ENCODE measurements around the gene MAGI2.

MAGI2 gene

DNA sequence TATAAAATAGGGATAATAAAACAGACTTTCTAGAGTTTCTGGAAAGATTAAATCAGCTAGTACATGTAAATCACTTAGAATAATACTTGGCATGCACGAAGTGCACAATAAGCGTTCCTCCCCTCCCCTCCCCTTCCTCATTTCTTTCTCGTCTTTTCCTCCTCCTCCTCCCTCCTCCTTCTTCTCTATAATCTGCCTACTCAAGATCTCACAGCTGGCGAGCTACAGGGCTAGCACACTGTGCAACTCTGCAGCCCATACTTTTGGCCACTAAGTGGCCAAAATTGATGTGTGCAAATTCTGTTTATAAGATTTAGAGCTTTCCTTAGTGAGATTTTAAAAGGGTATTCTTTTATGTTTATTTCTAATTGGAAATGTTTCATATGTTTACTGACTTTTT, 1089.6 kb downstream of the MAGI2 start:
- H3K27ac ChIP-seq (ENCODE audit: low read length), result no peak overlapping the region
- H3K36me3 ChIP-seq (ENCODE audit: control insufficient read depth, low read depth, low read length), result no peaks in the 10 kb centered on the region
- H3K4me1 ChIP-seq (ENCODE audit: control insufficient read depth, low read depth, low read length), result no peaks in the 10 kb centered on the region
- H3K9me3 ChIP-seq (ENCODE audit: control insufficient read depth, low read depth, low read length), result no peaks in the 10 kb centered on the region
- H3K27me3 ChIP-seq (ENCODE audit: control insufficient read depth, insufficient read depth, low read length), result no peaks in the 10 kb centered on the region
- no peak overlapping the region for H3K4me3 ChIP-seq (ENCODE audit: low read length)
- no peak overlapping the region for H3K9ac ChIP-seq (ENCODE audit: low read length)

DNA sequence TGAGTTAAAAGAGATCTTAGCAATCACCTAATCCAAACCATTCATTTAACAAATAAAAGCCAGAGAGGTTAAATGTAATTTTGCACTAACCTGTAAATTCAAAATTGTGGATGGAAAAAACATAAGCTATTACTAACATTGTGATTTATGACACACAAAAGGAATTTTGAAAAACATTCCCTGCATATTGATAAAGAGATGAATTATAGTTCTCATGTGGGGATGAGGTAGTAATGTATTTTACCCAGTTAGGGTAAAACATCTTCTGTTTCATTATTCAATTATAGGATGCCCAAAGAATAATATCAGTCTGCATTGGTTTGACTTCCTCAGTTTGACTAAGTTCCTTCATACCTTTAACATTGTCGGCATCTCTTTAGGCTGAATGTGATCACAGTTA, 1093.6 kb downstream of the MAGI2 start:
- no peak overlapping the region for H3K27ac ChIP-seq (ENCODE audit: low read length)
- H3K4me3 ChIP-seq (ENCODE audit: low read length), result no peak overlapping the region
- H3K9ac ChIP-seq (ENCODE audit: low read length), result no peak overlapping the region
- H3K4me1 ChIP-seq (ENCODE audit: control insufficient read depth, low read depth, low read length), result no peaks in the 10 kb centered on the region
- H3K27me3 ChIP-seq (ENCODE audit: control insufficient read depth, insufficient read depth, low read length), result no peaks in the 10 kb centered on the region
- no peaks in the 10 kb centered on the region for H3K36me3 ChIP-seq (ENCODE audit: control insufficient read depth, low read depth, low read length)
- H3K9me3 ChIP-seq (ENCODE audit: control insufficient read depth, low read depth, low read length), result no peaks in the 10 kb centered on the region

DNA sequence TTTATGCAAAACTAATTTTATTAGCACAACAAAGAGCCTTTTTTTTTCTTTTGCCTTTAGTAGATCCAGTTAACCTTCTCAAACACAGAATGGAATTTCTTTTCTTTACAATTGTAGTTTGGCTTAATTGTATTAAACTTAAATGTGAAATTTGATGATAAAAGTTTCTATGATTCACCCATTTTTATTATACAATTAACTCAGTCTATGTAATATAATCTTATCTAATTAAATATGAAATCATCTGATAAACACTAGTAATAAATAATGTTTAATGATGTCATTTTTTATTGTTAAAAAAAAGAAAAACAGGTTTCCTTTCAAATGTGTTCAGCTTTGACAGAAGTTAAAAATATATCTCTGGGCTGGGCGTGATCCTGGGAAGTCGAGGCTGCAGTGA, 1095.8 kb downstream of the MAGI2 start:
- Histone ChIP-seq H3K36me3 (ENCODE audit: control insufficient read depth, low read depth, low read length) (no peaks in the 10 kb centered on the region), H3K27ac (ENCODE audit: low read length) (no peak overlapping the region), H3K4me1 (ENCODE audit: control insufficient read depth, low read depth, low read length) (no peaks in the 10 kb centered on the region), H3K4me3 (ENCODE audit: low read length) (no peak overlapping the region), H3K27me3 (ENCODE audit: control insufficient read depth, insufficient read depth, low read length) (no peaks in the 10 kb centered on the region), H3K9me3 (ENCODE audit: control insufficient read depth, low read depth, low read length) (no peaks in the 10 kb centered on the region), H3K9ac (ENCODE audit: low read length) (no peak overlapping the region)

DNA sequence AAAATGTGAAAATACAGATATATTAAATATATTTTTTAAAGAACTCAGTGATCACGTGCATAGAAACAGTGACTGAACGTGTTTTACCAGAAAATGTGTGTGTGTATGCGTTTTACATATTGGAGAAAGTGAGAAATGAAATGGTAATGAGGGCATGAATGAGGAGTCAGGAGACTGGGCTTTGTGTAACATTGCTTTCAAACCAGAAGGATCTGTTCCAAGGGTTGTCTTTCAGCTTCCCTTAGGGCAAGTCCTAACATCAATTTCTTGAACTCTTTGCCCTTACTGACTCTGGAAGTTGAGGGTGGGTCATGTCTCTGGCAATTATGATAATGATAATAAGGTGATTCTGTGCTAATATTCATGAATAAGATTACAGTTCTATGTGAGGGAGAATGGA, 1097.6 kb downstream of the MAGI2 start:
- Histone ChIP-seq H3K27ac (ENCODE audit: low read length) (no peak overlapping the region), H3K36me3 (ENCODE audit: control insufficient read depth, low read depth, low read length) (no peaks in the 10 kb centered on the region), H3K4me1 (ENCODE audit: control insufficient read depth, low read depth, low read length) (no peaks in the 10 kb centered on the region), H3K4me3 (ENCODE audit: low read length) (no peak overlapping the region), H3K27me3 (ENCODE audit: control insufficient read depth, insufficient read depth, low read length) (no peaks in the 10 kb centered on the region), H3K9me3 (ENCODE audit: control insufficient read depth, low read depth, low read length) (no peaks in the 10 kb centered on the region), H3K9ac (ENCODE audit: low read length) (no peak overlapping the region)

DNA sequence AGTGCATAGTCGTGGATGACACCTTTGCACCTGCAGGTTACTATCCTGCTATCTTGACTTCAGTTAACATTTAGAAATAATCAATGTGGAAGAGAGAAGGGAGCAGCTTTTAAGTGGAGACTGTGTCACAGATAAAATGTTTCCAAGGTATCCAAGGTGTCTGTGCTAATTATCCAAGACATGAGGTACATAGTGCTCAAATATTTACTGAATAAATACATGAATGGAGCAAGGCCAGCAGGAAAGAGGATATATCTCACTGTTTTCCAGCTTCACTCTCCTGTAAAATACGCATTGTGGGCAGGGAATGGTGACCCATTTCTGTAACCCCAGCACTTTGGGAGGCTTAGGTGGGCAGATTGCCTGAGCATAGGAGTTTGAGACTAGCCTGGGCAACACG, 1102.5 kb downstream of the MAGI2 start:
- no peaks in the 10 kb centered on the region for H3K4me1 ChIP-seq (ENCODE audit: control insufficient read depth, low read depth, low read length)
- H3K27ac ChIP-seq (ENCODE audit: low read length), result no peak overlapping the region
- no peak overlapping the region for H3K4me3 ChIP-seq (ENCODE audit: low read length)
- H3K36me3 ChIP-seq (ENCODE audit: control insufficient read depth, low read depth, low read length), result no peaks in the 10 kb centered on the region
- no peaks in the 10 kb centered on the region for H3K27me3 ChIP-seq (ENCODE audit: control insufficient read depth, insufficient read depth, low read length)
- no peak overlapping the region for H3K9ac ChIP-seq (ENCODE audit: low read length)
- no peaks in the 10 kb centered on the region for H3K9me3 ChIP-seq (ENCODE audit: control insufficient read depth, low read depth, low read length)

DNA sequence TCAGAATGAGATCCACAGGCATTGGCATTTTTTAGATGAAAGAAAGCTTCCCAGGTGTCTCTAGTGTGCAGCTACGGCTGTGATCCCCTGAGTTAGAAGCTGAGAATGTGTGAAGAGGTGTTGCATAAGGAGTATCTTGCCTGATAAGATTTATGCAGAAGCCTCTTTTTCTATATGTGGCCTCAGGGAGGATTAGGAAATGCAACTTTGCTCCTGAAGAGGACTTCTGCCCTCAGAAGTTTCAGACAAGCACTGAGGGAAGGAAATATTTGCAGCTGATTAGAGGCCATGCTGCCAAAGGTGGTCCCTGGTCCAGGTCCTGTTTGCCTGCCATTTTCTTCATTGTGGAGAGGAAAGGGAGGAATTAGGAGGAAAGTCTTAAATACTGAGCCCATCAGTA, 1103.1 kb downstream of the MAGI2 start:
- Histone ChIP-seq H3K9me3 (ENCODE audit: control insufficient read depth, low read depth, low read length) (no peaks in the 10 kb centered on the region), H3K4me3 (ENCODE audit: low read length) (no peak overlapping the region), H3K27ac (ENCODE audit: low read length) (no peak overlapping the region), H3K9ac (ENCODE audit: low read length) (no peak overlapping the region), H3K36me3 (ENCODE audit: control insufficient read depth, low read depth, low read length) (no peaks in the 10 kb centered on the region), H3K27me3 (ENCODE audit: control insufficient read depth, insufficient read depth, low read length) (no peaks in the 10 kb centered on the region), H3K4me1 (ENCODE audit: control insufficient read depth, low read depth, low read length) (no peaks in the 10 kb centered on the region)

DNA sequence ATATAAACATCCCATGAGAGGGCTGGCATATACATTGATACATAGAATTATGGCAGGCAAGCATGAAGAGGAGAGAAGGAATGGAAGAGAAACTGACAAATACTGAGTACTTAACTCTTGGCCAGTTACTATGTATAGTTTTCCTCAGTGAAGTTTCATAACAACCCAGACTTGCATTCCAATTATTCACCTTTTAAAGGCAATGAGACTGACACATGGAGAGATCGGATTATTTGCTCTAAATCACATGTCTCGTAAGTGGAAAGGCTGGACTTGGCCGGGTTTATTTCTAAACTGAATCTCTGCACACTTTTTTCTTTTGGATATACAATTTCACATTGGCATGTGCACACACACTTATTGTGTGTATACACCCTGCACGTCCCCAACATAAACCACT, 1106.6 kb downstream of the MAGI2 start:
- H3K9me3 ChIP-seq (ENCODE audit: control insufficient read depth, low read depth, low read length), result no peaks in the 10 kb centered on the region
- no peak overlapping the region for H3K9ac ChIP-seq (ENCODE audit: low read length)
- no peak overlapping the region for H3K27ac ChIP-seq (ENCODE audit: low read length)
- H3K27me3 ChIP-seq (ENCODE audit: control insufficient read depth, insufficient read depth, low read length), result no peaks in the 10 kb centered on the region
- no peaks in the 10 kb centered on the region for H3K4me1 ChIP-seq (ENCODE audit: control insufficient read depth, low read depth, low read length)
- no peaks in the 10 kb centered on the region for H3K36me3 ChIP-seq (ENCODE audit: control insufficient read depth, low read depth, low read length)
- no peak overlapping the region for H3K4me3 ChIP-seq (ENCODE audit: low read length)

DNA sequence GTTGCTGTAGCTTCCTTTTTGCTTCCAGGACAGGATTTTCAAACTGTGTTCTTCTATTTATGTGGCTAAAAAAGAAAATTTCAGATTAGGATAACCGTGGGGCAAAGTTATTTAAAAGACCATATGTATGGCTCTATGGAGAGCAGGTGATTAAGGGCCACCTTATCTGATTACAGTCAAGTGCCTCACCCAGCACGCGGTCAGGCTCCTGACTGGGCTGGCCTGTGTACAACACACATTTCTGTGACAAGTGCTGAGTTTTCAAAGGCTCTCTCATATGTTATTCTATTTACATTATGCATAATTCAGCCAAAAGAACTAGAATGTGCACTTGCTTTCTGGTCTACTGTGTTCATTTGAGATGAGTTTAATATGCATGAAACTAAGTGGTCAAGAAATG, 1107.5 kb downstream of the MAGI2 start:
- Histone ChIP-seq H3K27me3 (ENCODE audit: control insufficient read depth, insufficient read depth, low read length) (no peaks in the 10 kb centered on the region), H3K4me3 (ENCODE audit: low read length) (no peak overlapping the region), H3K36me3 (ENCODE audit: control insufficient read depth, low read depth, low read length) (no peaks in the 10 kb centered on the region), H3K4me1 (ENCODE audit: control insufficient read depth, low read depth, low read length) (no peaks in the 10 kb centered on the region), H3K9me3 (ENCODE audit: control insufficient read depth, low read depth, low read length) (no peaks in the 10 kb centered on the region), H3K9ac (ENCODE audit: low read length) (no peak overlapping the region), H3K27ac (ENCODE audit: low read length) (no peak overlapping the region)

DNA sequence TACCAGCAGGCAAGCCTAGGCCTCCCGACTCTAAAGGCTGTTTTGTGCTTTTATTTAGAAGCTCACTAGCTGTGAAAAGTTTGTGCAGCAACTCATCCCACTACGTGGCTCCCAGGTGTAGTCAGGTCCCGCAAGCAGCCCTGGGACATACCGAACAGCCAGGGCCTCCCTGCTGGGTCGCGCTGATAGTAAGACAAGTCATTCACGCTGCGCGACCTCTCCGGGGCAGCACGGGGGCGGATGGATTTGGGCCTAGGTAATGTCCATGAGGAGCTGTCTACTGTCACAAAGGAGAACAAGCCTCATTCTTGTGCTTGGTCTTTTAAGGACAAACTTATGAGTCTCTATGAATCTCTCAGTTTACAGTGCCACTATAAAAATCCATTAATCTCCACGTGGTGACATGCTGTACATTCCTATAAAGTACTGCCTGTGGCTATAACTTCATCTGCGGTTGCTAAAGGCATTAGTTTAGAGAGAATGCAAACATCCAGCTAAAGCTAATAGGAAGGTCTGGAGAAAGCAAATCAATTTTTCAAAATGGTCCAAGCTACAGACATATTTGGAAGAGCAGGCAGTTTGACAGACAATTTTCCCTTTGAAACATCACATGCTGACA, 1108.1 kb downstream of the MAGI2 start:
- Histone ChIP-seq H3K4me3 (ENCODE audit: low read length) (no peak overlapping the region), H3K9me3 (ENCODE audit: control insufficient read depth, low read depth, low read length) (no peaks in the 10 kb centered on the region)

DNA sequence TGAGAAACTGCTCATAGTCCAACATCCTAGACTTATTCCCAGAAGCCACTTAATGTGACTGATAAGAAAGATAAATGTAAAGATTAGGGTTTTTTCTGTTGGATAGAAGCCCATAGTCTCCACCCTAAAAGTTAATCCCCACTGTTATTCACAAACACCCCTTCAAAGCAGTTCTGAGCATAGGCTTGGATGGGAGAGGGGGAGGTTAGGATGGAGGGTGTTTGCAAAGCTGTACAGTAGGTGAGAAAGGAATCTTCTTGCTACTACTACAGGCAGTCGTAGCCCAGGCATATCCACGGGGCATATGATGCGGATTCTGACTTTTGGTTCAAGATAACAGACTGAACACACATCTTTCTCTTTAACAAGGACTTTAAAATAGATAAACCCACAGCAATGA, 1119.0 kb downstream of the MAGI2 start:
- no peak overlapping the region for H3K27ac ChIP-seq (ENCODE audit: low read length)
- no peak overlapping the region for H3K4me3 ChIP-seq (ENCODE audit: low read length)
- H3K36me3 ChIP-seq (ENCODE audit: control insufficient read depth, low read depth, low read length), result no peaks in the 10 kb centered on the region
- H3K9me3 ChIP-seq (ENCODE audit: control insufficient read depth, low read depth, low read length), result no peaks in the 10 kb centered on the region
- no peak overlapping the region for H3K9ac ChIP-seq (ENCODE audit: low read length)
- H3K4me1 ChIP-seq (ENCODE audit: control insufficient read depth, low read depth, low read length), result no peaks in the 10 kb centered on the region
- no peaks in the 10 kb centered on the region for H3K27me3 ChIP-seq (ENCODE audit: control insufficient read depth, insufficient read depth, low read length)

More for the DNA sequence above, 1108.1 kb downstream of the MAGI2 start:
- Histone ChIP-seq H3K4me1 (ENCODE audit: control insufficient read depth, low read depth, low read length) (no peaks in the 10 kb centered on the region), H3K27me3 (ENCODE audit: control insufficient read depth, insufficient read depth, low read length) (no peaks in the 10 kb centered on the region), H3K9ac (ENCODE audit: low read length) (no peak overlapping the region), H3K36me3 (ENCODE audit: control insufficient read depth, low read depth, low read length) (no peaks in the 10 kb centered on the region), H3K27ac (ENCODE audit: low read length) (no peak overlapping the region)

DNA sequence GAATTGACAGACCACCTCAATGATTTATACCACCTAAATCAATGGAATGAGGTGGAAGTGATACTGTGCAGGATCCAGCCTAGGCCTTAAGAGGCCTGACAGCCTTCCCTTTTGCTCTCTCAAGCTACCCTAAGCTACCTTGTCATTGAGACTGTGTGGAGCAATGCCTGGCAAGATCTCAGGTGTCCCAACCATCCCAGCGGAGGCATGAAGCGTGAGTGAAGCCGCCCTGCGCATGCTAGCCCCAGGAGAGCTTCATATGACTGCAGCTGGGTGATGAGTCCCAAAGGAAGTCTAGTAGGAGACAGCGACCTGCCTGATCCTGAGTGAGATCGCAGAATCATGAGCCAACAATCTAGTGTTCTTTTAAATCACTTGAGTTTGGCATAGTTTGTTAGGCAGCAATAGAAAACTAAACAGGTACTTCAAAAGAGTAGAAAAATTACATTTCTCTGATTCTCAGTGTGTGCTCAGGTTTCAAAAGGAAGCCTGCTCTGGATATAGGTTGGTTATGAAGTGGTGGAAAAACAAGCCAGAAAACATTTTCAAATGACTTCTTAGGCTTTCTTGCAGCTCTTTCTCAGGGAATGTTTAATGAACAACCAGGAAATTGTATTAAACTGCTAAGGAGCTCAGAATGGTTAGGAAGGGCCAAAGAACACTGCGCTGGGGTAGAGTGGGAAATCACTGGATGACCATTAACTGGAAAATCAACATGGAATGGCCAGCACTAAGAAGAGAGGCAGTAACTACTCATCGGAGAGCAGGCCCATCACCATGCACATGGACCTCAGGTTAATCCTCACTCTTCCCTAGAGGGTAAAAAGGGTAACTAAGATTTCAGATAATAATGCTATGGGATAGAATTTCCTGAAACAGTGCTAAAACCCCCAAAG, 1119.7 kb downstream of the MAGI2 start:
- Histone ChIP-seq H3K4me1 (ENCODE audit: control insufficient read depth, low read depth, low read length) (no peaks in the 10 kb centered on the region), H3K9me3 (ENCODE audit: control insufficient read depth, low read depth, low read length) (no peaks in the 10 kb centered on the region), H3K4me3 (ENCODE audit: low read length) (no peak overlapping the region), H3K9ac (ENCODE audit: low read length) (no peak overlapping the region), H3K27ac (ENCODE audit: low read length) (no peak overlapping the region), H3K27me3 (ENCODE audit: control insufficient read depth, insufficient read depth, low read length) (no peaks in the 10 kb centered on the region), H3K36me3 (ENCODE audit: control insufficient read depth, low read depth, low read length) (no peaks in the 10 kb centered on the region)

Data from iPS-18a (cell line).